Anterior cingulate cortex (tissue), 58 donors: ENCODE results near the gene RFC2.
A peak's percentile ranks its signal among the peaks of the same experiment; 100 is the strongest.
"Not testable (repeated sequence)": the region's sequence is repeated elsewhere in the genome, so short reads cannot be mapped to it uniquely, and the experiment has no call there.

ENCODE experiments used
- DNase-seq, 58 donors: peaks; one replicate each; lab custom pipeline; 2025; lab: John Stamatoyannopoulos, UW

The RFC2 gene

GRCh38 chr7:74222851-74223710 lies 31.1 kb downstream of the RFC2 start:
- DNase-seq = no peak

GRCh38 chr7:74221713-74222112 lies 32.5 kb downstream of the RFC2 start:
- no peak for DNase-seq

- no peak for DNase-seq
These were observed 34.0 kb downstream of the RFC2 start for GRCh38 chr7:74220229-74220628.

GRCh38 chr7:74219416-74219815 lies 34.8 kb downstream of the RFC2 start:
- no peak for DNase-seq

- DNase-seq = no peak
These were observed 35.9 kb downstream of the RFC2 start for GRCh38 chr7:74218343-74218698.

- peak in 14 of 58 donors; percentile 8 to 43 (median 29) for DNase-seq
These were observed 36.5 kb downstream of the RFC2 start for GRCh38 chr7:74217455-74218342.

GRCh38 chr7:74216361-74216761 lies 37.8 kb downstream of the RFC2 start:
- no peak for DNase-seq

GRCh38 chr7:74215921-74216320 lies 38.3 kb downstream of the RFC2 start:
- no peak for DNase-seq

- DNase-seq = no peak
These were observed 39.2 kb downstream of the RFC2 start for GRCh38 chr7:74214816-74215630.

GRCh38 chr7:74212661-74213060 lies 41.5 kb downstream of the RFC2 start:
- no peak for DNase-seq

GRCh38 chr7:74208241-74208640 lies 46.0 kb downstream of the RFC2 start:
- DNase-seq = not testable (repeated sequence)

GRCh38 chr7:74207586-74207985 lies 46.6 kb downstream of the RFC2 start:
- DNase-seq = no peak

- DNase-seq = peak in 57 of 58 donors; percentile 18 to 92 (median 69)
These were observed 47.5 kb downstream of the RFC2 start for GRCh38 chr7:74206589-74207120.

- DNase-seq = not testable (repeated sequence)
These were observed 48.1 kb downstream of the RFC2 start for GRCh38 chr7:74206052-74206451.

GRCh38 chr7:74203956-74204618 lies 50.1 kb downstream of the RFC2 start:
- DNase-seq = no peak

- peak in 4 of 58 donors; percentile 7 to 22 (median 13) for DNase-seq
These were observed 51.2 kb downstream of the RFC2 start for GRCh38 chr7:74202841-74203556.

GRCh38 chr7:74199551-74200355 lies 54.4 kb downstream of the RFC2 start:
- DNase-seq = no peak

- no peak for DNase-seq
These were observed 56.6 kb downstream of the RFC2 start for GRCh38 chr7:74197449-74198124.
